PFSK-1 (cell line): Measurements from ENCODE around the gene AHDC1.

ENCODE experiments used
- POLR2AphosphoS5 ChIP-seq: IDR thresholded peaks from 2 replicates; pipeline ENCODE4 v1.6.1; 2012; ENCODE audit warnings: low read depth, mild to moderate bottlenecking, control low read depth, low read length, moderate library complexity
- SIN3A ChIP-seq: IDR thresholded peaks from 2 replicates; pipeline ENCODE4 v1.6.1; 2012; ENCODE audit warnings: mild to moderate bottlenecking, low read length, moderate library complexity, borderline replicate concordance; ENCODE audit not compliant: insufficient read depth
- TF ChIP-seq, protein P1 (sequence below), 2 experiments: IDR thresholded peaks; 2 replicates each; pipeline versions ENCODE4 v1.6.1 to v1.8.0; 2011 to 2012; ENCODE audit warnings: low read depth in 2 of 2, low read length in 2 of 2, control low read depth in 1 of 2, inconsistent platforms in 1 of 2, mild to moderate bottlenecking in 1 of 2, moderate library complexity in 1 of 2; ENCODE audit not compliant: insufficient read depth in 1 of 2

DNA sequence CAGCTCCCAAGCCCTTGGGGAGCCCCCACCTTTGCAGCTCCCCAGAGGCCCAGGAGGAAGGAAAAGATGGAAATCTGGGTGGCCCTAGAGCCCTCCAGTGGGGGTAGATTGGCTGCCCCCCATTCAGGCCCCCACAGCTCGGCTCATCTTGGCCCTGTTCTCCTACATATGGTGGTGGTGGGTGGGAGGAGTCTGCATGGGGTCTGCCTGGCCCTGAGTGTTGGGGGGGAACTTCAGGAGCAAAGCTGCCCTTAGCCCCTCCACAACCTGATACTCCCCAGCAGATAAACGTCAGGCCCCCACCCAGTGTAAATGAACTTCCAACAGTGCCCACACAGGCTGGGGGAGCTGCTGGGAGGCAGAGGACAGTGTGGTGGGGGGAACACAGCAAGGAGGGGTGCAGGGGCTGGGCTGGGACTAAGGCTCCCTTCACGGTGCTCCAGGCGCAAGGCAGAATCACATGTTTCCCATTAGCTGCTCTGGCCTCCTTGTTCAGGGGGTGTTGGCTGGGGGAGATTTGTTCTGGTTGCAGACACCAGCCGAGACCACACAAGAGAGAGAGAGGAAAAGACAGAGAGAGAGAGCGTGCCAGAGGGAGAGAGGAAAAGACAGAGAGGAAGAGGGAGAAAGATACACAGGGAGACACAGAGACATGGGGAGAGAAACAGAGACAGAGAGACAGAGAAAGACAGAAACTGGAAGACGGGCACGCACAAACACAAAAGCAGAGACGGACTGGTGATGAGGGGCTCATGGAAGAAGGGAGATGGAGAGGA lies 42.6 kb downstream of the AHDC1 start:
- TF ChIP-seq SIN3A (no peak), POLR2AphosphoS5 (no peak)
- TF ChIP-seq, protein P1, sequence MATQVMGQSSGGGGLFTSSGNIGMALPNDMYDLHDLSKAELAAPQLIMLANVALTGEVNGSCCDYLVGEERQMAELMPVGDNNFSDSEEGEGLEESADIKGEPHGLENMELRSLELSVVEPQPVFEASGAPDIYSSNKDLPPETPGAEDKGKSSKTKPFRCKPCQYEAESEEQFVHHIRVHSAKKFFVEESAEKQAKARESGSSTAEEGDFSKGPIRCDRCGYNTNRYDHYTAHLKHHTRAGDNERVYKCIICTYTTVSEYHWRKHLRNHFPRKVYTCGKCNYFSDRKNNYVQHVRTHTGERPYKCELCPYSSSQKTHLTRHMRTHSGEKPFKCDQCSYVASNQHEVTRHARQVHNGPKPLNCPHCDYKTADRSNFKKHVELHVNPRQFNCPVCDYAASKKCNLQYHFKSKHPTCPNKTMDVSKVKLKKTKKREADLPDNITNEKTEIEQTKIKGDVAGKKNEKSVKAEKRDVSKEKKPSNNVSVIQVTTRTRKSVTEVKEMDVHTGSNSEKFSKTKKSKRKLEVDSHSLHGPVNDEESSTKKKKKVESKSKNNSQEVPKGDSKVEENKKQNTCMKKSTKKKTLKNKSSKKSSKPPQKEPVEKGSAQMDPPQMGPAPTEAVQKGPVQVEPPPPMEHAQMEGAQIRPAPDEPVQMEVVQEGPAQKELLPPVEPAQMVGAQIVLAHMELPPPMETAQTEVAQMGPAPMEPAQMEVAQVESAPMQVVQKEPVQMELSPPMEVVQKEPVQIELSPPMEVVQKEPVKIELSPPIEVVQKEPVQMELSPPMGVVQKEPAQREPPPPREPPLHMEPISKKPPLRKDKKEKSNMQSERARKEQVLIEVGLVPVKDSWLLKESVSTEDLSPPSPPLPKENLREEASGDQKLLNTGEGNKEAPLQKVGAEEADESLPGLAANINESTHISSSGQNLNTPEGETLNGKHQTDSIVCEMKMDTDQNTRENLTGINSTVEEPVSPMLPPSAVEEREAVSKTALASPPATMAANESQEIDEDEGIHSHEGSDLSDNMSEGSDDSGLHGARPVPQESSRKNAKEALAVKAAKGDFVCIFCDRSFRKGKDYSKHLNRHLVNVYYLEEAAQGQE (IDR thresholded peaks at IDR 0.05; ENCODE audit: insufficient read depth in 1 of 2, low read depth in 2 of 2, low read length in 2 of 2), result no peak
